ENCODE measurements around the gene KIF18B.
"Not testable (repeated sequence)": the region's sequence is repeated elsewhere in the genome, so short reads cannot be mapped to it uniquely, and the experiment has no call there.

Gene KIF18B

DNA sequence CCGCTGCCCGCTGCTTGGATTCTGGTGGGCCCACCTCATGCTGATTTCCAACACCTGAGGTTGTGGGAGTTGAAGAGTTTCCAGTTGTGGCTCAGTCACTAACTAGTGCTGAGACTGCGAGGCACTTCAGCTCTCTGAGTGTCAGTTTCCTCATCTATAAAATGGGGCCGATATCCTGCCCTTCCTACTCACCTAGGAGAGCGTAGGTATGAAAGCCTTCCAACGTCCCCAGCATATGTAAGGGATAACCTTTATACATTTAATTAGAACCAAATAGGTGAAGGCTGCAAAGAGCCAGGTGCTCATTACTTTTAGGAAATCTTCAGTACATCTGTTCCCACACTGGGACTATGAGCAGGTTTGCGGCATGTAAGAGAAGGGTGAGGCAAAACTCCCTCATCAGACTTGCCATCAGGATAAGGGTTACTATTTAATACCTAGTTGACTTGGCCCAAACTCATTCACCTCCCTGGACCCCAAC, 782 bp upstream of the KIF18B start:
- Histone ChIP-seq H3K9me3 (ENCODE audit: control insufficient read depth, low read depth, low read length) (no peaks in the 10 kb centered on the region), H3K4me3 (ENCODE audit: low read length) (peak overlapping the region; percentile 93), H3K27ac (ENCODE audit: low read length) (no peak overlapping the region), H3K36me3 (ENCODE audit: control insufficient read depth, low read depth, low read length) (no peaks in the 10 kb centered on the region), H3K9ac (ENCODE audit: low read length) (peak overlapping the region; percentile 92), H3K27me3 (ENCODE audit: control insufficient read depth, insufficient read depth, low read length) (no peaks in the 10 kb centered on the region), H3K4me1 (ENCODE audit: control insufficient read depth, low read depth, low read length) (no peaks in the 10 kb centered on the region)

DNA sequence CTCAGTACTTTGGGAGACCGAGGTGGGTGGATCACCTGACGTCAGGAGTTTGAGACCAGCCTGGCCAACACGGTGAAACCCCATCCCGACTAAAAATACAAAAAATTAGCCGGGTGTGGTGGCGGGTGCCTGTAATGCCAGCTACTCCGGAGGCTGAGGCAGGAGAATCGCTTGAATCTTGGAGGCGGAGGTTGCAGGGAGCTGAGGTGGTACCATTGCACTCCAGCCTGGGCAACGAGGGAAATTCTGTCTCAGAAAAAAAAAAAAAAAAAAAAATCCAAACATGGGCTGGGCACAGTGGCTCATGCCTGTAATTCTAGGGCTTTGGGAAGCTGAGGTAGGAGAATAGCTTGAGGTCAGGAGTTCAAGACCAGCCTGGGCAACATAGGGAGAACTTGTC, 1.9 kb downstream of the KIF18B start:
- H3K27ac ChIP-seq (ENCODE audit: low read length); H3K4me1 ChIP-seq (ENCODE audit: control insufficient read depth, low read depth, low read length); H3K9me3 ChIP-seq (ENCODE audit: control insufficient read depth, low read depth, low read length); H3K36me3 ChIP-seq (ENCODE audit: control insufficient read depth, low read depth, low read length); H3K27me3 ChIP-seq (ENCODE audit: control insufficient read depth, insufficient read depth, low read length); H3K9ac ChIP-seq (ENCODE audit: low read length): not testable (repeated sequence)
- H3K4me3 ChIP-seq (ENCODE audit: low read length) = peak overlapping the region; percentile 93

DNA sequence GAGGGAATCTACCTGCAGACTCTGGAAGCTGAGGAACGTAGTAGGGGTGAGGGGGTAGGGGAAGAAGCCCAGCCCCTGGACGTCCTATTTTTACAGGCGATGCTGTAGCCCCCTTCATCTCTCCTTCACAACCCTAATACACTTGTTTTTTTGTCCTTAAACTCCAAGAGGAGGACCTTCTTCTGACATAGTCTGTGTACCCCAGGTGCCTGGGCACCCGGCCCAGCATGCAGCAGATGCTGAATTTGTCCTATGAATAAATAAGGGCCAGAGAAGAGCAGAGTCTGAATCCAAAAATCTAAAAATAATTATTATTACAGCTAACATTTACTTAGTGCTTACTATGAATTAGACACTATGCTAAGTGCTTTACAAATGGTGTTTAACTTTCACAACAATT, 5.1 kb downstream of the KIF18B start:
- H3K4me1 ChIP-seq (ENCODE audit: control insufficient read depth, low read depth, low read length) = no peaks in the 10 kb centered on the region
- no peaks in the 10 kb centered on the region for H3K9me3 ChIP-seq (ENCODE audit: control insufficient read depth, low read depth, low read length)
- H3K27me3 ChIP-seq (ENCODE audit: control insufficient read depth, insufficient read depth, low read length) = no peaks in the 10 kb centered on the region
- no peak overlapping the region for H3K9ac ChIP-seq (ENCODE audit: low read length)
- no peaks in the 10 kb centered on the region for H3K36me3 ChIP-seq (ENCODE audit: control insufficient read depth, low read depth, low read length)
- H3K27ac ChIP-seq (ENCODE audit: low read length) = no peak overlapping the region
- no peak overlapping the region for H3K4me3 ChIP-seq (ENCODE audit: low read length)

DNA sequence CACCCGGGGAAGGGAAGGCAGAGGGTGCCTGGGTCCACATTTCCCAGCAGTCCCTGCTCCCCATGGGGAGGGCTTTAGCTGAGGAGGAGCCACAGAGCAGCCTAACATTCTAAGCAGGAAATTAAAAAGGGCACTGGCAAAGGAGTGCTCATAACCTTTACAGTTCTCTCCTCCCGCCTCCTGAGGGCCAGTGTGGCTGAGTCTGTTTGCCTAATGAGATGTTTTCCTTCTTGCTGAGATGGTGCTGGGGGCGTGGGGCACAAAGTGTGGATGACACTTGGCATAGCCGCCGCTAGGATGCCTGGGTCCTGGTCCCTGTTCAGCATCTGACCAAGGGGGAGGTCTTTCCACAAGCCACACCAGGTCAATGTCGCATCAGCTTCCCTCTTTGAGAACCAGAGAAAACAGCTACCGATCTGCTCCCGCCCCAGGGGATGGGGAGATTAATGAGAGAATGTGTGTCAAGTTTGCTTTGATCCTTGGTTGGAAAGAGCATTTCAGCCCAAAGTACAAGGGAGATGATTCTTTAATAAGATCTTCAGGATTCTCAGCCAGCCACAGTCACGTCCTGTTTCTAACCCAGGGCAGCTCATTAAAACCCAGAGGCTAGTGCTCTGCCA, 5.8 kb downstream of the KIF18B start:
- no peaks in the 10 kb centered on the region for H3K27me3 ChIP-seq (ENCODE audit: control insufficient read depth, insufficient read depth, low read length)
- H3K36me3 ChIP-seq (ENCODE audit: control insufficient read depth, low read depth, low read length) = peaks cover 5% of the 10 kb centered on the region
- H3K9me3 ChIP-seq (ENCODE audit: control insufficient read depth, low read depth, low read length) = no peaks in the 10 kb centered on the region
- no peaks in the 10 kb centered on the region for H3K4me1 ChIP-seq (ENCODE audit: control insufficient read depth, low read depth, low read length)
- H3K4me3 ChIP-seq (ENCODE audit: low read length) = no peak overlapping the region
- H3K9ac ChIP-seq (ENCODE audit: low read length) = no peak overlapping the region
- no peak overlapping the region for H3K27ac ChIP-seq (ENCODE audit: low read length)

DNA sequence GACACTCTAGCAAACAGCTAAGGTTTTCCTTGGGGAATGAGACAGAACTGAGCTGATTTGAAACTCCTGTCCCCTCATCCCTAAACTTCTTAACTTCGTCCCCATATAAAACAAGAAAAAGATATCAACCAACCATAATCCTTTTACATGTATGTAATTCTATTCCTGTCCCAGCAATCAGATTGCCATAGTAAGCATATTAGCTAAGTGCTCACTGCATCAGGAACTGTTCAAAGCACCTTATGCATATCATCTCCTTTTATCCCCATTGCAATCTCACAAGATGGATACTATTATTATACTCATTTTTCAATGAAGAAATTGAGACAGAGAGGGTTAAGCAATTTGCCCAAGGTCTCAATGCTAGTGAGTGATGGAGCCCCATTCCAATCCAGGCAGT, 6.8 kb downstream of the KIF18B start:
- H3K27me3 ChIP-seq (ENCODE audit: control insufficient read depth, insufficient read depth, low read length) = no peaks in the 10 kb centered on the region
- H3K9ac ChIP-seq (ENCODE audit: low read length) = no peak overlapping the region
- no peaks in the 10 kb centered on the region for H3K9me3 ChIP-seq (ENCODE audit: control insufficient read depth, low read depth, low read length)
- H3K27ac ChIP-seq (ENCODE audit: low read length) = no peak overlapping the region
- H3K36me3 ChIP-seq (ENCODE audit: control insufficient read depth, low read depth, low read length) = peaks cover 10% of the 10 kb centered on the region
- no peaks in the 10 kb centered on the region for H3K4me1 ChIP-seq (ENCODE audit: control insufficient read depth, low read depth, low read length)
- no peak overlapping the region for H3K4me3 ChIP-seq (ENCODE audit: low read length)

DNA sequence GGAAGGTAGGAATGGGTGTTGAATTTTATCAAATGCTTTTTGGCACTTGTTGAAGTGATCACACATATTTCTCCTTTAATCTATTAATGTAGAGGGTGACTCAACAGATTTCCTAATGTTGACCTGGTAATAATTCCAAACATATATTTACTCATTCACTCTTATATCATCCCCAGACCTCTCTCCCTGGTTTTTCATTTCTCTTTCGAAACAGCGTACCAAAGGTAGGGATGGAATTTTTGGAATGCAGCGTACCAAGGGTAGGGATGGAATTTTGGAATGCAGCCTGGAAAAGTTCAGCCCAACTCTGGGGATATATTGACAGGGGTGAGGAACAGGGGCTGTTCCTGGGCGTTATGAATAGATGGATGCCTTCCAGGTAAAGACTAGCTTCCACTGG, 7.3 kb downstream of the KIF18B start:
- no peak overlapping the region for H3K4me3 ChIP-seq (ENCODE audit: low read length)
- no peak overlapping the region for H3K9ac ChIP-seq (ENCODE audit: low read length)
- no peaks in the 10 kb centered on the region for H3K27me3 ChIP-seq (ENCODE audit: control insufficient read depth, insufficient read depth, low read length)
- no peaks in the 10 kb centered on the region for H3K9me3 ChIP-seq (ENCODE audit: control insufficient read depth, low read depth, low read length)
- H3K4me1 ChIP-seq (ENCODE audit: control insufficient read depth, low read depth, low read length) = no peaks in the 10 kb centered on the region
- H3K36me3 ChIP-seq (ENCODE audit: control insufficient read depth, low read depth, low read length) = peaks cover 14% of the 10 kb centered on the region
- no peak overlapping the region for H3K27ac ChIP-seq (ENCODE audit: low read length)

DNA sequence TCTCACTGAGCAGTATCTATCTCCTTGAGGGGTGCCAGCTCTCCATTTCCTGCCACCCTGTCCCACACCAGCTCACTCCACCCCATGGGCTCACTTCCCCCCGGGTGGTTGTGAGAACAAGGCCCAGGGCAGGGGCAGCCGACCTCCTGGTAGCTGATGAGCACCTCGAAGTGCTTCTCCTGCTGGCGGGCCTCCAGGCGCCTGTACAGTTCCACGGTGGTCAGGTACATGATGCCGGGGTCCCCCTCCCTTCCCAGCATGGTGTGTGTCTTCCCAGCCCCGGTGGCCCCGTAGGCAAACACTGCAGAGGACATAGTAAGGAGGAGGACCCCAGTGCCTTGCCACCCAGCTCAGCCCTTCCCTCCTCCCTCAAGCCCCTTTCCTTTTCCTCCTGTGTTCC, 12.5 kb downstream of the KIF18B start:
- H3K4me1 ChIP-seq (ENCODE audit: control insufficient read depth, low read depth, low read length) = no peaks in the 10 kb centered on the region
- peaks cover 60% of the 10 kb centered on the region for H3K36me3 ChIP-seq (ENCODE audit: control insufficient read depth, low read depth, low read length)
- no peak overlapping the region for H3K27ac ChIP-seq (ENCODE audit: low read length)
- H3K9me3 ChIP-seq (ENCODE audit: control insufficient read depth, low read depth, low read length) = no peaks in the 10 kb centered on the region
- no peak overlapping the region for H3K4me3 ChIP-seq (ENCODE audit: low read length)
- no peak overlapping the region for H3K9ac ChIP-seq (ENCODE audit: low read length)
- H3K27me3 ChIP-seq (ENCODE audit: control insufficient read depth, insufficient read depth, low read length) = no peaks in the 10 kb centered on the region

DNA sequence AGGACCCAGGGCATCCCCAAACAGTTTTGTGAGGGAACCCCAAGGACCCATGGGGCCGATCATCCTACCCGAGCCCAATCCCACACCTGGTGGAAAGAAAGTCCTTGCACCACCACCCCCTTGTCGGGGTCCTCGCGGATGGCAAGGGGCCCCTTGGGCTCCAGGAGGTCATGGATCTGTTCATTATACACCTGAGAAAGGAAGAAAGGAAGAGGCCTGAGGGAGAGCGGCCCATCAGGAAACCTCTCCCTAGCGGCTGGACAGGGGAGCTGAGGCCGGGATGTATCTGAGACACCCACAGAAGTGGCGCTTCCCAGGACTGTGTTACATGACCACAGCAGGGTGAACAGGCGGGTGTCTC, 12.8 kb downstream of the KIF18B start:
- Histone ChIP-seq H3K27ac (ENCODE audit: low read length) (no peak overlapping the region), H3K36me3 (ENCODE audit: control insufficient read depth, low read depth, low read length) (peaks cover 62% of the 10 kb centered on the region), H3K9me3 (ENCODE audit: control insufficient read depth, low read depth, low read length) (no peaks in the 10 kb centered on the region), H3K9ac (ENCODE audit: low read length) (no peak overlapping the region), H3K4me3 (ENCODE audit: low read length) (no peak overlapping the region), H3K4me1 (ENCODE audit: control insufficient read depth, low read depth, low read length) (no peaks in the 10 kb centered on the region), H3K27me3 (ENCODE audit: control insufficient read depth, insufficient read depth, low read length) (no peaks in the 10 kb centered on the region)

DNA sequence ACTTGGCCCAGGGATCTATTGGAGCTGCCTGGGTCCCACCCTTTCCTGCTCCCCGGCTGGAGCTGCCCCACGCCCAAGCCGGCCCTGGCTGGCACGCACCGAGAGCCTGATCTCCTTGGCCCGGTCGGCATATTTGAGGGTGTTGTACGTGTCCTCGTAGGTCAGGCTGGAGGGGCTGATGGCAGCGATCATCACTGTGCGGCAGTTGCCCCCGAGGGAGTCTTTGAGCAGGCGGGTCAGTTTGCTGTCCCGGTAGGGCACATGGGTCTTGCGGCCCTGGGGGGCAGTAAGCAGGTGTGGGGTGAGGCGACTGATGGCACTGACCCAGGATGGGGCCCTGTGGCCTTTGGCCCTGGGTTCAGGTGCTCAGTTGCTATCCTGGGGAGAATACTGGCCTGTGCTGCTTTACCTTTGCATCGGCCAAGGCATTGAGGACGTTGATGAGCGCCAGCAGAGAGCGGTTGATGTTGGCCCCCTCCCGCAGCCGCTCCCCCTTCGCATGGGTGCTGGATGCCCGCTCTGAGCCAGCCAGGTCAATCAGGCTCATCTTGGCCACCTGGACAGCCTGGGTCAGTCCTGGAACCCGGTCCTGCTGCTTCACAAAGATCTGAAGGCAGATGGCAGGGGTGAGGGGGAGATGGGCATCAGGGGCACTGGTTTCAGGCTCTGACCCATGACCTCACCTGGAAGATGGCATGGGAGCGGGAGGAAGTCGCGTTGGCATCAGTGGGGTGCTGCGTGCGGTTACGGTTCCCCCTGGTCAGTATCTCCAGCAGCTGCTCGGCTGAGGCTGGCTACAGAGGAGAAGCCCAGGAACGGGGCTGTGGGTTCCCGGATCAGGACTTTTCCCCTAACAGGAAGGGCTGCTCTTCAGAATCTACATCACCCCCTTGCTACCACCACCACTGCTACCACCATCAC, 13.5 kb downstream of the KIF18B start:
- no peaks in the 10 kb centered on the region for H3K9me3 ChIP-seq (ENCODE audit: control insufficient read depth, low read depth, low read length)
- peaks cover 69% of the 10 kb centered on the region for H3K36me3 ChIP-seq (ENCODE audit: control insufficient read depth, low read depth, low read length)
- no peak overlapping the region for H3K27ac ChIP-seq (ENCODE audit: low read length)
- no peaks in the 10 kb centered on the region for H3K4me1 ChIP-seq (ENCODE audit: control insufficient read depth, low read depth, low read length)
- no peaks in the 10 kb centered on the region for H3K27me3 ChIP-seq (ENCODE audit: control insufficient read depth, insufficient read depth, low read length)
- no peak overlapping the region for H3K9ac ChIP-seq (ENCODE audit: low read length)
- no peak overlapping the region for H3K4me3 ChIP-seq (ENCODE audit: low read length)

DNA sequence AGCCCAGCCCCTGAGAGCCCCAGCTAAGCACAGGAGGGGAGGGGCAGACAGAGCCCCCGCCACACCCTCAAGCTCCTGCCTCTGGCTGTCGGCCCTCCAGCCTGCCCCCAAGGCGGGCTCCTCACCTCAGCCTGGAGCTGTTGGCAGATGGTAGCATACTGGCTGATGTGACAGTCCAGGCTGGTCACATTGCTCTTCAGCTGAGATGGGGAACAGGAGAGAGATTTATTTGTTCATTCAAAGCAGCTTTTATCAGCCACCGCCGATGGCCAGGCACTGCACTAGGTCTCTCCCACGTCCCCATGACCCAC, 14.8 kb downstream of the KIF18B start:
- Histone ChIP-seq H3K9me3 (ENCODE audit: control insufficient read depth, low read depth, low read length) (no peaks in the 10 kb centered on the region), H3K36me3 (ENCODE audit: control insufficient read depth, low read depth, low read length) (peaks cover 82% of the 10 kb centered on the region), H3K27ac (ENCODE audit: low read length) (no peak overlapping the region), H3K27me3 (ENCODE audit: control insufficient read depth, insufficient read depth, low read length) (no peaks in the 10 kb centered on the region), H3K4me1 (ENCODE audit: control insufficient read depth, low read depth, low read length) (no peaks in the 10 kb centered on the region), H3K4me3 (ENCODE audit: low read length) (no peak overlapping the region), H3K9ac (ENCODE audit: low read length) (no peak overlapping the region)

DNA sequence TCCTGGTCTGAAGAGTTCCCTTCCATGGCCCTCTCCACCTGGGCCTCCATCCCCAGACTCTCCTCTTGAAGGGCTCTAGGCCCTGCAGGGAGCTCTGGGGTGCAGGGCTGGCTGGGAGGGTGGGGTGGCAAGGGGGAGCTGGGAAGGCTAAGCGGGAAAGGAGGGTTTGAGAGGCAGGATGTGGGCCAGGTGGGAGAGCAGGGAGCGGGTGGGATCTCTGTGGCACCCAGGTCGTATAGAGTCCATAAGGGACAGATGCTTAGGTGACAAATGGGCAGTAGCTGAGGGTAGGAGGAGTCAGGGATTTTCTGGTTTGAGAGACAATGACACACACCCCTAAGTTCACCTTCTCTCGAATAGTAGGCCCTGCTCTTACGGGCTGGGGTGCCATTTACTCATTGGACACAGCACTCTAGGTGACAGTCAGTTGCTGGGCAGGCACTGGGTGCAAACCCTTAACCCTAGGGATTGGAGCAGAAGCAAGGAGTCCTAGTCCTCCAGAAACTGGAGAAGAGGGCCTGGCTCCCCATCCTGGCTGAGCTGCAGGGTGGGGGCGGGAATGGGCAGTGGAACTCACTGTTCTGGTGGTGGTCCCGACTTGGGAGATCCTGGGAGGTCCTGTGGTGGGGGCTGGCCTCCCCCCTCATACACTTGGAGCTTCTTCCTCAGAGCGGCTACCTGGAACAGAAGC, 15.3 kb downstream of the KIF18B start:
- H3K36me3 ChIP-seq (ENCODE audit: control insufficient read depth, low read depth, low read length) = peaks cover 85% of the 10 kb centered on the region
- H3K4me3 ChIP-seq (ENCODE audit: low read length) = no peak overlapping the region
- no peak overlapping the region for H3K27ac ChIP-seq (ENCODE audit: low read length)
- H3K9me3 ChIP-seq (ENCODE audit: control insufficient read depth, low read depth, low read length) = no peaks in the 10 kb centered on the region
- no peaks in the 10 kb centered on the region for H3K4me1 ChIP-seq (ENCODE audit: control insufficient read depth, low read depth, low read length)
- no peaks in the 10 kb centered on the region for H3K27me3 ChIP-seq (ENCODE audit: control insufficient read depth, insufficient read depth, low read length)
- H3K9ac ChIP-seq (ENCODE audit: low read length) = no peak overlapping the region

All from iPS-18a (cell line).